Memory B cell (primary cell): ENCODE results near the gene TAAR8.

ENCODE experiments used
- ATAC-seq: fragments of 150-1000 bp; cut with Tn5 transposase; 2 replicates; pipeline ENCODE4 v1.10.0; 2021; ENCODE audit warnings: low read depth, mild to moderate bottlenecking, moderate library complexity
- DNase-seq, 2 donors: peaks; one replicate each; pipeline ENCODE4 v3.0.0; 2022; ENCODE audit warnings: low spot score in 2 of 2
- H3K27ac Mint-ChIP-seq: one replicate; pipeline ENCODE4 v1.8.0; 2022; ENCODE audit warnings: mild to moderate bottlenecking, moderate library complexity, mixed read lengths
- H3K27me3 Mint-ChIP-seq: one replicate; pipeline ENCODE4 v1.8.0; 2022; ENCODE audit warnings: mixed read lengths
- H3K36me3 Mint-ChIP-seq: one replicate; pipeline ENCODE4 v1.8.0; 2022; ENCODE audit warnings: mild to moderate bottlenecking, mixed read lengths
- H3K4me1 Mint-ChIP-seq: one replicate; pipeline ENCODE4 v1.8.0; 2022; ENCODE audit warnings: mixed read lengths
- H3K4me3 Mint-ChIP-seq: one replicate; pipeline ENCODE4 v1.8.0; 2022; ENCODE audit warnings: mild to moderate bottlenecking, moderate library complexity, mixed read lengths
- H3K9me3 Mint-ChIP-seq: one replicate; pipeline ENCODE4 v1.8.0; 2022; ENCODE audit warnings: mixed read lengths

The TAAR8 gene

GRCh38 chr6:132552372-132552771 lies at the start of gene TAAR8:
Gene TAAR8, plus strand, starts transcription at chr6:132552672. Its CDS starts 21 bp downstream, at chr6:132552693.
- peaks cover 4% of the 10 kb centered on the region for H3K4me1 Mint-ChIP-seq
- no peak within 1 kb of the TSS for H3K4me3 Mint-ChIP-seq
- DNase-seq (no peak), ATAC-seq (no peak)
- H3K36me3 Mint-ChIP-seq = no peaks in the 10 kb centered on the region
- peaks cover 23% of the 10 kb centered on the region for H3K27me3 Mint-ChIP-seq
- H3K9me3 Mint-ChIP-seq = no peaks in the 10 kb centered on the region
- H3K27ac Mint-ChIP-seq = no peak within 1 kb of the TSS

- no peaks in the 10 kb centered on the region for H3K27me3 Mint-ChIP-seq
- peaks cover 49% of the 10 kb centered on the region for H3K36me3 Mint-ChIP-seq
- no peak for ATAC-seq
- H3K4me3 Mint-ChIP-seq = peak overlapping the region; percentile 59
- DNase-seq = no peak
- peak overlapping the region; percentile 70 for H3K27ac Mint-ChIP-seq
- H3K9me3 Mint-ChIP-seq = no peaks in the 10 kb centered on the region
- peaks cover 68% of the 10 kb centered on the region for H3K4me1 Mint-ChIP-seq
These were observed 47.7 kb upstream of the TAAR8 start for GRCh38 chr6:132504757-132505156.

GRCh38 chr6:132505158-132505557 lies 47.3 kb upstream of the TAAR8 start:
- Mint-ChIP-seq H3K27ac (peak overlapping the region; percentile 70), H3K4me1 (peaks cover 67% of the 10 kb centered on the region), H3K9me3 (no peaks in the 10 kb centered on the region), H3K27me3 (no peaks in the 10 kb centered on the region), H3K4me3 (peak overlapping the region; percentile 59), H3K36me3 (peaks cover 46% of the 10 kb centered on the region)
- DNase-seq (no peak), ATAC-seq (no peak)

GRCh38 chr6:132506461-132506860 lies 46.0 kb upstream of the TAAR8 start:
- DNase-seq (no peak), ATAC-seq (no peak)
- Mint-ChIP-seq H3K4me1 (peaks cover 66% of the 10 kb centered on the region), H3K27ac (peak overlapping the region; percentile 70), H3K27me3 (no peaks in the 10 kb centered on the region), H3K9me3 (no peaks in the 10 kb centered on the region), H3K4me3 (peak overlapping the region; percentile 72), H3K36me3 (peaks cover 49% of the 10 kb centered on the region)

GRCh38 chr6:132506869-132507808 lies 45.3 kb upstream of the TAAR8 start:
- no peak for DNase-seq
- Mint-ChIP-seq H3K27me3 (no peaks in the 10 kb centered on the region), H3K36me3 (peaks cover 44% of the 10 kb centered on the region), H3K4me1 (peaks cover 62% of the 10 kb centered on the region), H3K4me3 (peak overlapping the region; percentile 72), H3K27ac (peak overlapping the region; percentile 70), H3K9me3 (no peaks in the 10 kb centered on the region)
- ATAC-seq = no peak

- Mint-ChIP-seq H3K9me3 (no peaks in the 10 kb centered on the region), H3K27me3 (no peaks in the 10 kb centered on the region), H3K36me3 (peaks cover 34% of the 10 kb centered on the region), H3K4me3 (peak overlapping the region; percentile 99), H3K27ac (peak overlapping the region; percentile 90), H3K4me1 (peaks cover 57% of the 10 kb centered on the region)
- no peak for DNase-seq
- no peak for ATAC-seq
These were observed 41.2 kb upstream of the TAAR8 start for GRCh38 chr6:132511210-132511830.

GRCh38 chr6:132511831-132512220 lies 40.6 kb upstream of the TAAR8 start:
- Mint-ChIP-seq H3K4me1 (peaks cover 52% of the 10 kb centered on the region), H3K4me3 (peak overlapping the region; percentile 99), H3K27me3 (no peaks in the 10 kb centered on the region), H3K36me3 (peaks cover 29% of the 10 kb centered on the region), H3K27ac (peak overlapping the region; percentile 90), H3K9me3 (no peaks in the 10 kb centered on the region)
- ATAC-seq = no peak
- no peak for DNase-seq

GRCh38 chr6:132512342-132512637 lies 40.2 kb upstream of the TAAR8 start:
- H3K36me3 Mint-ChIP-seq = peaks cover 26% of the 10 kb centered on the region
- peaks cover 49% of the 10 kb centered on the region for H3K4me1 Mint-ChIP-seq
- no peaks in the 10 kb centered on the region for H3K9me3 Mint-ChIP-seq
- H3K27ac Mint-ChIP-seq = peak overlapping the region; percentile 90
- H3K27me3 Mint-ChIP-seq = no peaks in the 10 kb centered on the region
- no peak for DNase-seq
- ATAC-seq = no peak
- peak overlapping the region; percentile 99 for H3K4me3 Mint-ChIP-seq

GRCh38 chr6:132512638-132513632 lies 39.5 kb upstream of the TAAR8 start, which contains the start of gene STX7:
Gene STX7, minus strand, starts transcription at chr6:132513116. Its CDS starts 9,586 bp downstream, at chr6:132503530.
- ATAC-seq (peak; percentile 81), DNase-seq (peak; percentile 81 to 85)
- peaks cover 42% of the 10 kb centered on the region for H3K4me1 Mint-ChIP-seq
- H3K27ac Mint-ChIP-seq = peak within 1 kb of the TSS; percentile 90
- peak within 1 kb of the TSS; percentile 99 for H3K4me3 Mint-ChIP-seq
- H3K9me3 Mint-ChIP-seq = no peaks in the 10 kb centered on the region
- peaks cover 20% of the 10 kb centered on the region for H3K36me3 Mint-ChIP-seq
- H3K27me3 Mint-ChIP-seq = no peaks in the 10 kb centered on the region

GRCh38 chr6:132513831-132514545 lies 38.5 kb upstream of the TAAR8 start:
- DNase-seq (no peak), ATAC-seq (no peak)
- Mint-ChIP-seq H3K4me1 (peaks cover 32% of the 10 kb centered on the region), H3K9me3 (no peaks in the 10 kb centered on the region), H3K27ac (peak overlapping the region; percentile 90), H3K27me3 (no peaks in the 10 kb centered on the region), H3K4me3 (peak overlapping the region; percentile 99), H3K36me3 (peaks cover 12% of the 10 kb centered on the region)

GRCh38 chr6:132515386-132515785 lies 37.1 kb upstream of the TAAR8 start:
- H3K27me3 Mint-ChIP-seq = no peaks in the 10 kb centered on the region
- H3K27ac Mint-ChIP-seq = no peak overlapping the region
- ATAC-seq (no peak), DNase-seq (no peak)
- peaks cover 25% of the 10 kb centered on the region for H3K4me1 Mint-ChIP-seq
- H3K4me3 Mint-ChIP-seq = no peak overlapping the region
- peaks cover 10% of the 10 kb centered on the region for H3K36me3 Mint-ChIP-seq
- no peaks in the 10 kb centered on the region for H3K9me3 Mint-ChIP-seq

- DNase-seq = no peak
- Mint-ChIP-seq H3K4me1 (no peaks in the 10 kb centered on the region), H3K27ac (no peak overlapping the region)
These were observed 31.5 kb upstream of the TAAR8 start for GRCh38 chr6:132520953-132521352.

GRCh38 chr6:132524646-132525045 lies 27.8 kb upstream of the TAAR8 start:
- Mint-ChIP-seq H3K9me3 (no peaks in the 10 kb centered on the region), H3K4me1 (peaks cover 2% of the 10 kb centered on the region), H3K4me3 (no peak overlapping the region), H3K27me3 (peaks cover 3% of the 10 kb centered on the region), H3K27ac (no peak overlapping the region), H3K36me3 (no peaks in the 10 kb centered on the region)
- DNase-seq = no peak
- no peak for ATAC-seq

More at GRCh38 chr6:132520953-132521352, 31.5 kb upstream of the TAAR8 start:
- Mint-ChIP-seq H3K9me3 (no peaks in the 10 kb centered on the region), H3K36me3 (no peaks in the 10 kb centered on the region), H3K27me3 (no peaks in the 10 kb centered on the region), H3K4me3 (no peak overlapping the region)
- no peak for ATAC-seq
